ENCODE data around the gene GNLY.

The GNLY gene

DNA sequence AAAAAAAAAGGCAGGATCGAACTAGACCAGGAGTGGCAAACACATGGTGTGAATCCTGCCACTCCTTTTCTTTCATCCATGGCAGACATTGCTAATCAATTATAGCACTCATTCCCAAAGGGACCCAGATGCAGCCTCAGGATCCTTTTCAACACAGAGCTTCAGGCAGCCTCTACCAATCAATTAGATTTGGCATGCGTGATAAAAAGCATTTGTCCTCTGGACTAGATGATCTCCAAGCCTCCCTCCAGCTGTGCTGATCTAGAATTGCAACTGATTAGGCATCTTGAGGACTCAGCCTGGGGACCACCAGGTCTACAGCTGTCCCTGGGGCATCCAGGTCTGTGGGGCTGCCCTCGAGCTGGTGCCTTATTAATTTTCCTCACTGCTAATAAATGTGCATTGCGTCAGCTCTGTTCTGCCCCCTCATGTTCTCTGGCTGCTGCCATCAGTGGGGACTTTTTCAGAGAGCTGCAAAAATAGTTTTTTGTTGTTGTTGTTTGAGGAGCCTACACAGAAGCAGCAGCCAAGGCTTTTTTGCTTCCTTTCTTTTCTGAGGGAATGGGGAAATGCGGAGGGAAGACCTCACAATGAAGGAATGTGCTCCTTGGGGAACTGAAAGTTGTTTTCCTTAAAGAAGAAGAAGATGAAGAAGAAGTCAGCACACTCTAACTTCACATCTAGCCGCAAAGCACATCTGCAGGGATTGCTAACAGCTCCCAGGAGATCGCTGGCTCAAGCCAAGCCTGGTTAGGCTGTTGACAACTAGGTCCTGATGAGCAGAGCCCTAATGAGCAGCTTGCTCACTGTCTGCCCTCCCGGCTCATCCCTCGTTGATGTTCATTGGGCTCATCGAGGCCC, 50.8 kb downstream of the GNLY start:
- DNase-seq (ENCODE audit: low spot score): peak; percentile 75

DNA sequence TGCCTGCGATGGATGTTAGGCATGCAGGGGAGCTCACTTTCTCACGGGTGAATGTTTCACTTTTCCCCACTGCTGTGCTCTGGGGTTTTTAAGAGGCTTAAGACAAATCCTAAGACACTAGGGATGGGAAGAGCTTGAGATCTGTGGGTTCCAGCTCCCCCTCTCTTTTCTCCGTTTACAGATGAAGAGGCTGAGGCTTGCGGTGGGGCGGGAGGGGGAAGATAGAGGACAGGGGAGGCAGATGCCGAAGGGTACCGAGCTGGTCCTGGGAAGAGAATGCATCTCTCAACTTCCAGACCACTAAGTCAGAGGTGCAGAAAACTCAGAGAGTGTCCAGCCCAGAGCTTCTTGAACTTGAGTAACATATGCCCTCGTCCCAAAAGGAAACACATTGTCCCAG, 51.5 kb downstream of the GNLY start:
- no peak for DNase-seq (ENCODE audit: low spot score)

DNA sequence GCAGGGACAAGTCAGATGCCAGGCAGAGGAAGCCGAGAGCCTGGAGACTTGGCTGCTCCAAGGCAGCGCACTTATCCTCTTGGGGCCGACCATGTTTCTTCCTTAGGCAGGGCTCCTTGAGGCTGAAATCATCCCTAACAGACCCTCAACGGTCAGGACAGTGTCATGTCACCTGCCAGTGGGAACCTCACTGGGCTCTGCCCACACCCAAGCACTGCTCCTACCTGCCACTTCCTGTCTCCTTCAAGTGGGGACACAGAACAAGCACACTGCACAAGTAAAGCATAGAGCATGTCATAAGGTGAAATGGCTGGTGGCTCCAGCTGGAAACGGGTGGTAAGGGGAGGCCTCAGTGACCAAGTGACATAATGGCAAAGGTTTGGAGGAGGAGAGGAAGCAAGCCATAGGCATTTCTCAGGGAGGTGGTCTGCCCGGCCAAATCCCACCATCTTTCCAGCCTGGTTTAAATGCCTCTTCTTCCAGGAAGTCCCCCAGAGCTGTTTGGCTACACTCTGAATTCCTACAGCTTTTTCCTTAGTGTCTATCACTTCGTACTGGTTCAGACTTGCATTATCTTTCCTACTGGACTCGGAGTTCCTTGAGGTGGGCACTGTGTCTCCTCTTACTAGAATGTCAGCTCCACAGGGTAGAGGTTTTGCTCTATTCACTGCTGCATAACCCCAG, 52.3 kb downstream of the GNLY start:
- no peak for DNase-seq (ENCODE audit: low spot score)

DNA sequence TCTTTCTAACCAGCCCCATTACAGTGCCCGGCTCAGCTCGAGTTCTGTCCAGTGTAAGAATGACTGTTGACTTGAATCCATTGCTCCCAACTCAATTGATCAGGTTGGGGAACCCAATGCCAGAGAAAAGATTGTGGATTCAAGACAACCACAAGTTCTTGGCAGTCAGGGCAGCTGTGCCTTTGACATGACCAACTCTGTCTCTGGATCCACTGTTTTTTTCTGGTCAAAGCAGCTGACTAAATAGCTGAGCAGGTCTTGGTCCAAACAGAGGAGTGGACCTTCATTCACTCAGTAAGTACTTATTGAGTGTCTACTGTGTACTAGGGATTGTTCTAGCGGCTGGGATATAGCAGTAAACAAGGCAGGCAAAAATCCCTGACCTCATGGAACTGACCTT, 53.3 kb downstream of the GNLY start:
- DNase-seq (ENCODE audit: low spot score): no peak

DNA sequence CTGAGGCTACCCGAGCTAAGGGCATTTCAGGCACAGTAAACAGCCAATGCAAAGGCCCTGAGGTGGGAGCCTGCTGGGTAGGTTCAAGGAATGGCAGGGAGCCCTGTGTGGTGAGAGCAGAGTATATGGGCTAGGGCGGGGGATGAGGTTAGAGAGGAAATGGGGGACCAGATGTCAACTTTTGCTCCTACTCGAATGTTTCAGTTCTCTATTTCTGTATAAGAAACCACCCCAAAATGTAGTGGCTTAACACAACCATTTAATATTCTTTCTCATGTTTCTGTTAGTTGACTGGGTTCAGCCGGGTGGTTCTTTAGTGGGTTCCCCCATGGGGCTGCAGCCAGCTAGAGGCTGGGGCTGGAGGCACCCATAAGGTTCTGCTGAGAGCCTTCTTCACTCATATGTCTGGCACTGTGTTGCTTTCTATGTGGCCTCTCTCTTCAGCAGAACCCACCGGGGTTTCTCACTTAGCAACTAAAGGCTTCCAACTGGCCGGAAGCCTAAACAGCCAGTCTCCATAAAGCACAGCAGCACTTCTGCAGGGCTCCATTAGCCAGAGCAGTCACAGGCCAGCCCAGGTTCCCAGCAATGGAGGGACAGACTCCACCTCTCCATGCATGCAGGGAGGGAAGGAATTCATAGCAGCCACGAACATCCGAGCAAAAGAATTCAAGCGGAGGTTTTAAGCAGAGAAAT, 54.0 kb downstream of the GNLY start:
- no peak for DNase-seq (ENCODE audit: low spot score)
